ENCODE results near the gene FIGN. TPM values are rescaled to one million over a fixed set of nuclear protein-coding genes. Genes with fewer than 3 reads are reported as not detected.

Gene FIGN
- total RNA-seq, 4 donors from 2014 or later: 0.42 to 3.1 (median 1.3) TPM

GRCh38 chr2:163626208-163626607, 109.6 kb downstream of the FIGN start:
- TF ChIP-seq POLR2A (IDR thresholded peaks at IDR 0.05) (no peak), CTCF (IDR thresholded peaks at IDR 0.05 in 4 of 5, conservative IDR thresholded peaks at IDR 0.05 in 1 of 5) (no peak)
- DNase-seq (no peak), ATAC-seq (no peak)
- in situ Hi-C loops (cut with MboI; ENCODE audit: low sequenced_read_pairs in 4 of 4): no loop called here
- intact Hi-C loops (cut with DNase I; ENCODE audit: low total_unique reads): no loop called here
- H3K4me1 ChIP-seq: no peaks in the 10 kb centered on the region
- no peak overlapping the region for H3K27ac ChIP-seq
- H3K36me3 ChIP-seq: no peaks in the 10 kb centered on the region
- H3K27me3 ChIP-seq: no peaks in the 10 kb centered on the region
- H3K4me3 ChIP-seq: no peak overlapping the region
- H3K9me3 ChIP-seq: no peaks in the 10 kb centered on the region

- Histone ChIP-seq H3K27me3 (no peaks in the 10 kb centered on the region), H3K4me3 (no peak overlapping the region), H3K4me1 (no peaks in the 10 kb centered on the region), H3K36me3 (no peaks in the 10 kb centered on the region), H3K9me3 (no peaks in the 10 kb centered on the region), H3K27ac (no peak overlapping the region)
- intact Hi-C loops (cut with DNase I; ENCODE audit: low total_unique reads) (no loop called here), in situ Hi-C loops (cut with MboI; ENCODE audit: low sequenced_read_pairs in 4 of 4) (no loop called here)
- no peak for ATAC-seq
- no peak for DNase-seq
- TF ChIP-seq CTCF (IDR thresholded peaks at IDR 0.05 in 4 of 5, conservative IDR thresholded peaks at IDR 0.05 in 1 of 5) (no peak), POLR2A (IDR thresholded peaks at IDR 0.05) (no peak)
Measured at GRCh38 chr2:163625632-163626031, 110.2 kb downstream of the FIGN start.

- Histone ChIP-seq H3K27ac (no peak overlapping the region), H3K27me3 (no peaks in the 10 kb centered on the region), H3K9me3 (no peaks in the 10 kb centered on the region), H3K4me3 (no peak overlapping the region), H3K4me1 (no peaks in the 10 kb centered on the region), H3K36me3 (no peaks in the 10 kb centered on the region)
- DNase-seq (no peak), ATAC-seq (no peak)
- in situ Hi-C loops (cut with MboI; ENCODE audit: low sequenced_read_pairs in 4 of 4) (no loop called here), intact Hi-C loops (cut with DNase I; ENCODE audit: low total_unique reads) (no loop called here)
- TF ChIP-seq CTCF (IDR thresholded peaks at IDR 0.05 in 4 of 5, conservative IDR thresholded peaks at IDR 0.05 in 1 of 5) (no peak), POLR2A (IDR thresholded peaks at IDR 0.05) (no peak)
Measured at GRCh38 chr2:163621445-163622004, 114.3 kb downstream of the FIGN start.

- intact Hi-C loops (cut with DNase I; ENCODE audit: low total_unique reads) (loop anchor here (10.0 kb wide), 1 partner anchor 273 kb away; no protein-coding TSS in a partner anchor), in situ Hi-C loops (cut with MboI; ENCODE audit: low sequenced_read_pairs in 4 of 4) (no loop called here)
- no peaks in the 10 kb centered on the region for H3K27me3 ChIP-seq
- H3K4me3 ChIP-seq: no peak overlapping the region
- TF ChIP-seq CTCF (IDR thresholded peaks at IDR 0.05 in 4 of 5, conservative IDR thresholded peaks at IDR 0.05 in 1 of 5) (no peak), POLR2A (IDR thresholded peaks at IDR 0.05) (no peak)
- no peaks in the 10 kb centered on the region for H3K4me1 ChIP-seq
- ATAC-seq (no peak), DNase-seq (no peak)
- H3K36me3 ChIP-seq: no peaks in the 10 kb centered on the region
- H3K9me3 ChIP-seq: no peaks in the 10 kb centered on the region
- no peak overlapping the region for H3K27ac ChIP-seq
Measured at GRCh38 chr2:163617517-163617916, 118.3 kb downstream of the FIGN start.

- Histone ChIP-seq H3K36me3 (no peaks in the 10 kb centered on the region), H3K9me3 (no peaks in the 10 kb centered on the region), H3K27me3 (no peaks in the 10 kb centered on the region), H3K4me3 (no peak overlapping the region), H3K27ac (no peak overlapping the region), H3K4me1 (no peaks in the 10 kb centered on the region)
- TF ChIP-seq POLR2A (IDR thresholded peaks at IDR 0.05): no peak
- TF ChIP-seq CTCF (IDR thresholded peaks at IDR 0.05 in 4 of 5, conservative IDR thresholded peaks at IDR 0.05 in 1 of 5): no peak
- no peak for ATAC-seq
- no peak for DNase-seq
- intact Hi-C loops (cut with DNase I; ENCODE audit: low total_unique reads): loop anchor here (10.0 kb wide), 1 partner anchor 268 kb away; no protein-coding TSS in a partner anchor
- in situ Hi-C loops (cut with MboI; ENCODE audit: low sequenced_read_pairs in 4 of 4): no loop called here
Measured at GRCh38 chr2:163613266-163613731, 122.5 kb downstream of the FIGN start.

Measured in gastrocnemius medialis (tissue), 4 donors.